ENCODE measurements around the gene PAQR3.

PAQR3 gene

DNA sequence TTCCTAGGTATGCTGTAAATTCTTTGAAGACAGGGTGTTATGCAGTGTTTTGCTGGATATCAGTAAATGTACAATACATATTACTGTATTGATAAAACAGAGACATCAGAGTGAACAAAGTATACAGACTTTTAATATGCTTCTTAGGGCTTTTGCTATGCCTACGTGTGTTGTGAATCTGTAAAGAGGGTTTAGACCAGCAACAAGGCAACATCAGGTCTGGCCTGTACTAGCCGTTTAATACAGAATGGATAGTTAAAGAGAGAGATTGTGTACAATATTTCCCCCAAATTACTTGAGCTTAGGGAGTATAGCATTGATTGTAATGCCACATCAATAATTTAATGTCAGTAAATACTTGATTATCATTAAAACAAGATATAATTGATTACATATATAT is 75.2 kb downstream of the PAQR3 start:
- DNase-seq (ENCODE audit: low read depth in 1 of 2, low spot score in 1 of 2), result no peak

DNA sequence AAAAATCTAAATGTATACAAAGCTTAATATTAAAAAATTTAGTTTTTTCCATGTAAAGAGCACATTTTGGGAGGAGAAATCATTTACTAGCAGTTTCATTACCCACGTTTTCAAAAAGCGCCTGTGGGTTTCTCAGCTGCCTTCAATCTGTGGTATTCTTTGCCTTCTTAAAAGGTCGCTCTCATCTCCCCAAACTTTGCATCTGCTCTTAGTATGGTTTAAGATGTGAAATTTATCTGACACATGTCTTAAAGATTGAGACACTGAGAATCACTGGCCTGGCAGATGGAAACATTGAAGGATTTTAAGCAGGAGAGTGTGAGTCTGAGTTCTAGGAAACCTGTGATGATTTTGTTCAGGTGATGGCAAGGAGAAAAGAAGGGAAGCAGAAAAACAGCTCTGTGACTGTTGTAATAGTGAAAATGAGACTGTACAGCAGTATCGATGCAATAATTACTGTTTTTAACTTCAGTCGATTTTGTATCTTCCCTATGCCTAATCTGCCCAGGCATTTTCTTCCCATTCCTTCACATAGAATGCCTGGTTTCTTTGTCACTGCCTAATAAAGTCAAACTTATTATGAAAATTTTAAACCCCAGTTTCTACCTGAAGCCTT is 75.9 kb downstream of the PAQR3 start:
- DNase-seq (ENCODE audit: low read depth in 1 of 2, low spot score in 1 of 2), result no peak

DNA sequence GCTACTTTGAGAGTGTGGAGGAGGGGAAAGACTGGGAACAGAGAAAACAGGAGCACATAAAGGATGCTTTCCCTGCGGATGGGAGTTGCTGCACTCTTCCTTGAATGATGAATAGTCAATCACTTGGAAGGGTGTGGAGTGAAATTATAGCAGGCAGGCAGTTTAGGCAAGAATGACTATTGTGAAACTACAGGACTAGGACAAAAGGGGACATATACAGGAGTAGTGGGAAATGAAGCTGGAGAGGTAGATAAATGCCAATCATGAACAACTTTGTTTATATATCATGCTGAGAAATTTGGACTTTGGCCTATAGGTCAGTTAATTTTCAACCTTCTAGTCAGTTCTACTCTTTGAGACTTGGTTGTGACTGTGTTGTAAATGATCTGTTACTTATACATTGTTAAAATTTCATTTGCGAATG is 76.9 kb downstream of the PAQR3 start:
- no peak for DNase-seq (ENCODE audit: low read depth in 1 of 2, low spot score in 1 of 2)
